H1 (cell line): ENCODE data around the gene USP38. TPM values are rescaled to one million over a fixed set of nuclear protein-coding genes. Genes with fewer than 3 reads are reported as not detected.

Experiments
- BCL11A ChIP-seq, 2 experiments: IDR thresholded peaks; one replicate each; pipeline ENCODE4 v1.6.1; 2011; ENCODE audit warnings: low read depth in 2 of 2, low read length in 2 of 2, mild to moderate bottlenecking in 2 of 2
- CBX5 ChIP-seq: fragments of 300-800, 300-1000 bp; sonication (generic); IDR thresholded peaks from 2 replicates; pipeline ENCODE4 v1.7.1; 2016; ENCODE audit warnings: antibody characterized with exemption, low read length, low read depth
- CHD1 ChIP-seq: IDR thresholded peaks from 2 replicates; pipeline ENCODE4 v1.6.1; 2012; ENCODE audit warnings: low read depth, low read length, improper control_type of control experiment
- HDAC6 ChIP-seq: IDR thresholded peaks from one replicate; pipeline ENCODE4 v1.7.1; 2012; ENCODE audit warnings: low read depth, mild to moderate bottlenecking, inconsistent platforms, low read length, moderate library complexity
- SIRT6 ChIP-seq: IDR thresholded peaks from one replicate; pipeline ENCODE4 v1.7.1; 2012; ENCODE audit warnings: low read length, inconsistent platforms
- SP2 ChIP-seq: IDR thresholded peaks from 2 replicates; pipeline ENCODE4 v1.6.1; 2012; ENCODE audit warnings: mild to moderate bottlenecking, low read length, inconsistent platforms
- YY1 ChIP-seq: IDR thresholded peaks from 2 replicates; pipeline ENCODE4 v1.6.1; 2011; ENCODE audit warnings: low read depth, mild to moderate bottlenecking, low read length
- polyA plus RNA-seq, 7 experiments: library from polyadenylated mRNA; depleted of rRNA in 3 of 7; stranded (reverse) in 5 of 7; unstranded in 2 of 7; fragments of >200 nt in 5 of 7; fragments of 200-250 nt in 2 of 7; gene quantifications; 1 replicate in 5 of 7; 2 replicates in 1 of 7; 4 replicates in 1 of 7; pipeline versions ENCODE4 v1.2.1 to v1.2.3, GENCODE V29; 2011 to 2013; ENCODE audit warnings: missing spikeins in 2 of 7, mixed read lengths in 2 of 7
- total RNA-seq: library from RNA; stranded (reverse); fragmentation: NEBNext Ultra II Directional; extraction: Animal tissue kit (Norgen Biotek cat#: 25700); gene quantifications from 2 replicates; pipeline ENCODE4 v1.2.1, GENCODE V29; 2021
- TF ChIP-seq, protein P1 (sequence below): IDR thresholded peaks from 2 replicates; pipeline ENCODE4 v1.6.1; 2012; ENCODE audit warnings: inconsistent platforms

USP38 gene
- total and polyA plus RNA-seq, 2 of the 8 experiments (the other 6 are each of a cell fraction or from before 2014, with no cell fraction given), result 3.2 to 10.5 TPM

DNA sequence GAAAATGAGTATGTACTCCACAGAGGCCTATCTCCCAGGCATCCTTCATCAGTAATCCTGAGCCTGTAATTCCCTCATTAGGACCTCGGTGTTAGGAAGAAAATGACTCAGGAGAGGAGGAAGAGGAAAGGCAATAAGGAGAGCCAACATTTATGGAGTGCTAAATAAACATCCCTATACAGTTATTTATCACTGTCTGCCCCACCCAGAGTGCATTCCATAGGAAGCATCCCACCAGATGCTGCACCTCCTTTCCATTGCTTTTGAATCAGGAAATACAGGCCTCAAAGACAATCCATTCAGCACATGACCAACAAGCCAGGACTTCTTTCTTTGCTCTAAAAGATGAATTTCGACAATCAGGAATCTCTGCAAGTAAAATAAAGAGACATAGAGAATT is 47.6 kb downstream of the USP38 start (continued):
- TF ChIP-seq, protein P1, sequence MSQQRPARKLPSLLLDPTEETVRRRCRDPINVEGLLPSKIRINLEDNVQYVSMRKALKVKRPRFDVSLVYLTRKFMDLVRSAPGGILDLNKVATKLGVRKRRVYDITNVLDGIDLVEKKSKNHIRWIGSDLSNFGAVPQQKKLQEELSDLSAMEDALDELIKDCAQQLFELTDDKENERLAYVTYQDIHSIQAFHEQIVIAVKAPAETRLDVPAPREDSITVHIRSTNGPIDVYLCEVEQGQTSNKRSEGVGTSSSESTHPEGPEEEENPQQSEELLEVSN, result no peak
- TF ChIP-seq CHD1 (no peak), HDAC6 (no peak), SP2 (no peak), CBX5 (no peak), YY1 (no peak), SIRT6 (no peak), BCL11A (IDR thresholded peaks at IDR 0.05; ENCODE audit: low read depth in 2 of 2, low read length in 2 of 2) (no peak)
